Breast epithelium (tissue), 4 donors: Measurements from ENCODE around the gene CUBN. TPM values are rescaled to one million over a fixed set of nuclear protein-coding genes. Genes with fewer than 3 reads are reported as not detected.

Experiments used
- DNase-seq, 2 donors: peaks; one replicate each; pipeline ENCODE4 v3.0.0-alpha.2; 2019; ENCODE audit warnings: low spot score in 2 of 2
- H3K27ac ChIP-seq, 2 donors: fragments of 200-600 bp; sonication (generic) in 1 of 2; one replicate each; pipeline ENCODE4 v1.5.1; 2016 to 2019; ENCODE audit warnings: mild to moderate bottlenecking in 1 of 2
- H3K27me3 ChIP-seq, 2 donors: fragments of 200-600 bp; sonication (generic) in 1 of 2; one replicate each; pipeline versions ENCODE4 v1.5.1 to v1.6.0; 2017 to 2019; ENCODE audit warnings: control low read depth in 1 of 2, mild to moderate bottlenecking in 1 of 2
- H3K36me3 ChIP-seq: fragments of 200-600 bp; one replicate; pipeline ENCODE4 v1.5.1; 2019
- H3K4me1 ChIP-seq, 2 donors: fragments of 200-600 bp; sonication (generic); one replicate each; pipeline ENCODE4 v1.5.1; 2016 to 2019; ENCODE audit warnings: control low read depth in 1 of 2
- H3K4me3 ChIP-seq, 3 donors: fragments of 200-600 bp; sonication (generic); 1 replicate in 2 of 3; 2 replicates in 1 of 3; pipeline ENCODE4 v1.5.1; 2016 to 2019; ENCODE audit warnings: mild to moderate bottlenecking in 3 of 3, moderate library complexity in 2 of 3
- H3K9me3 ChIP-seq, 2 donors: fragments of 200-600 bp; sonication (generic) in 1 of 2; one replicate each; pipeline ENCODE4 v1.5.1; 2016 to 2019; ENCODE audit warnings: control low read depth in 1 of 2
- CTCF ChIP-seq, 3 donors: fragments of 450-650 bp; IDR thresholded peaks; one replicate each; pipeline ENCODE4 v1.5.1; 2016 to 2017; ENCODE audit warnings: antibody characterized with exemption in 3 of 3, mild to moderate bottlenecking in 3 of 3, moderate library complexity in 3 of 3
- POLR2A ChIP-seq: fragments of 450-650 bp; IDR thresholded peaks from one replicate; pipeline ENCODE4 v1.6.1; 2016; ENCODE audit warnings: antibody characterized with exemption, mild to moderate bottlenecking, moderate library complexity
- POLR2AphosphoS5 ChIP-seq, 3 donors: sonication (generic); formaldehyde crosslinking; IDR thresholded peaks; one replicate each; pipeline ENCODE4 v1.6.1; 2017; ENCODE audit warnings: antibody characterized with exemption in 3 of 3
- intact Hi-C: fragments of 100-400 bp; cut with DNase I; formaldehyde crosslinking; loops from one replicate; pipeline ENCODE4 v1.15.1; 2023; ENCODE audit warnings: low total_unique reads
- total RNA-seq, 3 donors: library from RNA; depleted of rRNA; stranded (reverse); fragments of >200 nt; gene quantifications; one replicate each; pipeline ENCODE4 v1.1.0, GENCODE V29; 2016

Gene CUBN
- total RNA-seq, 3 donors from 2014 or later = 1.6 to 5.7 (median 5.0) TPM

GRCh38 chr10:16954280-16955030 lies 175.2 kb downstream of the CUBN start:
- H3K4me3 ChIP-seq = no peak overlapping the region
- no peaks in the 10 kb centered on the region for H3K9me3 ChIP-seq
- DNase-seq = no peak
- no peak overlapping the region for H3K27ac ChIP-seq
- H3K27me3 ChIP-seq = no peaks in the 10 kb centered on the region
- intact Hi-C loops = no loop called here
- TF ChIP-seq POLR2AphosphoS5 (IDR thresholded peaks at IDR 0.05) (no peak), CTCF (IDR thresholded peaks at IDR 0.05) (no peak), POLR2A (no peak)
- no peaks in the 10 kb centered on the region for H3K4me1 ChIP-seq
- H3K36me3 ChIP-seq = no peaks in the 10 kb centered on the region

- TF ChIP-seq POLR2A (no peak), POLR2AphosphoS5 (IDR thresholded peaks at IDR 0.05) (no peak)
- no peak overlapping the region for H3K27ac ChIP-seq
Observed at GRCh38 chr10:16953270-16953669, 176.3 kb downstream of the CUBN start.

GRCh38 chr10:16952610-16953009 lies 177.0 kb downstream of the CUBN start:
- H3K4me1 ChIP-seq = no peaks in the 10 kb centered on the region
- TF ChIP-seq POLR2A (no peak), POLR2AphosphoS5 (IDR thresholded peaks at IDR 0.05) (no peak), CTCF (IDR thresholded peaks at IDR 0.05) (no peak)
- H3K27ac ChIP-seq = peak overlapping the region in 1 of 2 donors; percentile 28
- intact Hi-C loops = no loop called here
- no peaks in the 10 kb centered on the region for H3K27me3 ChIP-seq
- no peak for DNase-seq
- H3K36me3 ChIP-seq = no peaks in the 10 kb centered on the region
- no peaks in the 10 kb centered on the region for H3K9me3 ChIP-seq
- H3K4me3 ChIP-seq = no peak overlapping the region

More at GRCh38 chr10:16953270-16953669, 176.3 kb downstream of the CUBN start:
- H3K9me3 ChIP-seq = no peaks in the 10 kb centered on the region
- H3K4me1 ChIP-seq = no peaks in the 10 kb centered on the region
- intact Hi-C loops = no loop called here
- no peak for DNase-seq
- H3K4me3 ChIP-seq = no peak overlapping the region
- H3K27me3 ChIP-seq = no peaks in the 10 kb centered on the region
- no peaks in the 10 kb centered on the region for H3K36me3 ChIP-seq

GRCh38 chr10:16952080-16952479 lies 177.5 kb downstream of the CUBN start:
- Histone ChIP-seq H3K4me3 (no peak overlapping the region), H3K4me1 (no peaks in the 10 kb centered on the region), H3K27me3 (no peaks in the 10 kb centered on the region), H3K9me3 (no peaks in the 10 kb centered on the region), H3K36me3 (no peaks in the 10 kb centered on the region), H3K27ac (peak overlapping the region in 1 of 2 donors; percentile 28)
- no peak for DNase-seq
- intact Hi-C loops = no loop called here
- no peak for TF ChIP-seq CTCF (IDR thresholded peaks at IDR 0.05)
- no peak for TF ChIP-seq POLR2AphosphoS5 (IDR thresholded peaks at IDR 0.05)
- TF ChIP-seq POLR2A = no peak

GRCh38 chr10:16950656-16951601 lies 178.7 kb downstream of the CUBN start:
- Histone ChIP-seq H3K27me3 (no peaks in the 10 kb centered on the region), H3K4me1 (no peaks in the 10 kb centered on the region), H3K27ac (no peak overlapping the region), H3K9me3 (no peaks in the 10 kb centered on the region), H3K36me3 (no peaks in the 10 kb centered on the region), H3K4me3 (no peak overlapping the region)
- DNase-seq = no peak
- TF ChIP-seq POLR2A (no peak), POLR2AphosphoS5 (IDR thresholded peaks at IDR 0.05) (no peak), CTCF (IDR thresholded peaks at IDR 0.05) (no peak)
- intact Hi-C loops = no loop called here
